ENCODE data around the gene CDK19. TPM values are rescaled to one million over a fixed set of nuclear protein-coding genes. Genes with fewer than 3 reads are reported as not detected.
"Not testable (repeated sequence)": the region's sequence is repeated elsewhere in the genome, so short reads cannot be mapped to it uniquely, and the experiment has no call there.

The CDK19 gene
- total and polyA plus RNA-seq, 3 donors from 2014 or later = 30.7 to 50.0 (median 31.5) TPM

- WGBS, 2 donors = 88 to 91% methylated on average over 4 of the region's 4 CpGs
- Histone ChIP-seq H3K36me3 (ENCODE audit: low read depth, missing control alignments) (no peaks in the 10 kb centered on the region), H3K9me3 (no peaks in the 10 kb centered on the region), H3K27ac (no peak overlapping the region), H3K4me1 (no peaks in the 10 kb centered on the region), H3K27me3 (no peaks in the 10 kb centered on the region), H3K4me3 (no peak overlapping the region)
- TF ChIP-seq CTCF (IDR thresholded peaks at IDR 0.05) (no peak), POLR2A (IDR thresholded peaks at IDR 0.05) (no peak)
- no peak for DNase-seq
- intact Hi-C loops (cut with DNase I; ENCODE audit: low total_unique reads) = no loop called here
These were observed 57.3 kb downstream of the CDK19 start for GRCh38 chr6:110757926-110758325.

- no peaks in the 10 kb centered on the region for H3K4me1 ChIP-seq
These were observed 58.5 kb downstream of the CDK19 start for GRCh38 chr6:110756817-110757216.

GRCh38 chr6:110755411-110755834 lies 59.8 kb downstream of the CDK19 start:
- Histone ChIP-seq H3K4me1 (no peaks in the 10 kb centered on the region), H3K27me3 (no peaks in the 10 kb centered on the region), H3K27ac (no peak overlapping the region), H3K9me3 (no peaks in the 10 kb centered on the region), H3K36me3 (ENCODE audit: low read depth, missing control alignments) (no peaks in the 10 kb centered on the region), H3K4me3 (no peak overlapping the region)
- intact Hi-C loops (cut with DNase I; ENCODE audit: low total_unique reads) = no loop called here
- 62 to 69% methylated on average over 3 of the region's 3 CpGs for WGBS, 2 donors
- DNase-seq = no peak
- TF ChIP-seq CTCF (IDR thresholded peaks at IDR 0.05) = no peak
- no peak for TF ChIP-seq POLR2A (IDR thresholded peaks at IDR 0.05)

More at GRCh38 chr6:110756817-110757216, 58.5 kb downstream of the CDK19 start:
- 77 to 78% methylated on average over 2 of the region's 2 CpGs for WGBS, 2 donors
- Histone ChIP-seq H3K4me3 (no peak overlapping the region), H3K27me3 (no peaks in the 10 kb centered on the region), H3K27ac (no peak overlapping the region), H3K36me3 (ENCODE audit: low read depth, missing control alignments) (no peaks in the 10 kb centered on the region), H3K9me3 (no peaks in the 10 kb centered on the region)
- intact Hi-C loops (cut with DNase I; ENCODE audit: low total_unique reads) = no loop called here
- TF ChIP-seq CTCF (IDR thresholded peaks at IDR 0.05) = no peak
- no peak for TF ChIP-seq POLR2A (IDR thresholded peaks at IDR 0.05)
- no peak for DNase-seq

- H3K27me3 ChIP-seq; DNase-seq; H3K27ac ChIP-seq; H3K4me3 ChIP-seq; H3K9me3 ChIP-seq; H3K36me3 ChIP-seq (ENCODE audit: low read depth, missing control alignments); H3K4me1 ChIP-seq; intact Hi-C loops (cut with DNase I; ENCODE audit: low total_unique reads): not testable (repeated sequence)
- WGBS, 2 donors = 97 to 98% methylated on average over 9 of the region's 9 CpGs
These were observed 61.2 kb downstream of the CDK19 start for GRCh38 chr6:110753936-110754668.

GRCh38 chr6:110748453-110748852 lies 66.8 kb downstream of the CDK19 start:
- 52 to 56% methylated on average over 3 of the region's 3 CpGs for whole genome bisulfite sequencing, 2 donors
- H3K9me3 ChIP-seq = no peaks in the 10 kb centered on the region
- intact Hi-C loops (cut with DNase I; ENCODE audit: low total_unique reads) = no loop called here
- H3K27ac ChIP-seq = no peak overlapping the region
- DNase-seq = no peak
- TF ChIP-seq CTCF (IDR thresholded peaks at IDR 0.05) (no peak), POLR2A (IDR thresholded peaks at IDR 0.05) (no peak)
- H3K4me3 ChIP-seq = no peak overlapping the region
- H3K4me1 ChIP-seq = no peaks in the 10 kb centered on the region
- no peaks in the 10 kb centered on the region for H3K27me3 ChIP-seq
- H3K36me3 ChIP-seq (ENCODE audit: low read depth, missing control alignments) = no peaks in the 10 kb centered on the region

All from testis (tissue), 3 donors.